GM19455 (cell line): ENCODE measurements around the gene C4orf51.
"Not testable (repeated sequence)": the region's sequence is repeated elsewhere in the genome, so short reads cannot be mapped to it uniquely, and the experiment has no call there.

Experiments used
- ATAC-seq: cut with Tn5 transposase; IDR thresholded peaks from one replicate; pipeline ENCODE4 v1.9.1; 2021; ENCODE audit not compliant: unreplicated experiment

Gene C4orf51

GRCh38 chr4:145679991-145680455 is at the start of gene C4orf51:
Gene C4orf51, plus strand, starts transcription at chr4:145680146. Its CDS starts 58 bp downstream, at chr4:145680204.
- ATAC-seq: no peak

GRCh38 chr4:145635117-145635516 is 44.8 kb upstream of the C4orf51 start:
- no peak for ATAC-seq

GRCh38 chr4:145635630-145636029 is 44.3 kb upstream of the C4orf51 start:
- ATAC-seq: no peak

GRCh38 chr4:145639186-145639698 is 40.7 kb upstream of the C4orf51 start:
- ATAC-seq: no peak

GRCh38 chr4:145640236-145640635 is 39.7 kb upstream of the C4orf51 start:
- ATAC-seq: not testable (repeated sequence)

GRCh38 chr4:145643295-145643694 is 36.7 kb upstream of the C4orf51 start:
- ATAC-seq: no peak

- no peak for ATAC-seq
Measured at GRCh38 chr4:145644699-145645098, 35.2 kb upstream of the C4orf51 start.

- no peak for ATAC-seq
Measured at GRCh38 chr4:145656156-145656555, 23.8 kb upstream of the C4orf51 start.

- no peak for ATAC-seq
Measured at GRCh38 chr4:145660064-145660463, 19.9 kb upstream of the C4orf51 start.

- no peak for ATAC-seq
Measured at GRCh38 chr4:145663194-145663593, 16.8 kb upstream of the C4orf51 start.

- ATAC-seq: no peak
Measured at GRCh38 chr4:145665773-145666172, 14.2 kb upstream of the C4orf51 start.

- no peak for ATAC-seq
Measured at GRCh38 chr4:145670422-145670821, 9.5 kb upstream of the C4orf51 start.

- ATAC-seq: no peak
Measured at GRCh38 chr4:145679520-145679919, 426 bp upstream of the C4orf51 start.

- ATAC-seq: no peak
Measured at GRCh38 chr4:145680902-145681301, 956 bp downstream of the C4orf51 start.

GRCh38 chr4:145681518-145681917 is 1.6 kb downstream of the C4orf51 start:
- no peak for ATAC-seq

GRCh38 chr4:145681956-145682355 is 2.0 kb downstream of the C4orf51 start:
- no peak for ATAC-seq

- ATAC-seq: no peak
Measured at GRCh38 chr4:145686991-145687390, 7.0 kb downstream of the C4orf51 start.

- ATAC-seq: no peak
Measured at GRCh38 chr4:145690610-145691009, 10.7 kb downstream of the C4orf51 start.

GRCh38 chr4:145691416-145691815 is 11.5 kb downstream of the C4orf51 start:
- ATAC-seq: not testable (repeated sequence)

GRCh38 chr4:145694929-145695328 is 15.0 kb downstream of the C4orf51 start:
- no peak for ATAC-seq

- no peak for ATAC-seq
Measured at GRCh38 chr4:145697332-145697731, 17.4 kb downstream of the C4orf51 start.

- ATAC-seq: no peak
Measured at GRCh38 chr4:145698507-145698906, 18.6 kb downstream of the C4orf51 start.

- no peak for ATAC-seq
Measured at GRCh38 chr4:145703850-145704497, 24.0 kb downstream of the C4orf51 start.
